HFF-Myc (cell line): Measurements from ENCODE around the gene BMX.

Source experiments
- DNase-seq: peaks from one replicate; pipeline ENCODE4 v3.0.0-alpha.2; 2011; ENCODE audit warnings: low read depth; ENCODE audit errors: extremely low read depth
- H3K4me3 ChIP-seq: replicated peaks from 2 replicates; pipeline ENCODE4 v1.5.1; 2011; ENCODE audit warnings: low read depth, mild to moderate bottlenecking, control low read depth, low read length
- CTCF ChIP-seq: IDR thresholded peaks from 2 replicates; pipeline ENCODE4 v1.5.1; 2012; ENCODE audit warnings: mild to moderate bottlenecking, low read depth, low read length, control low read depth; ENCODE audit errors: missing control alignments

The BMX gene

GRCh38 chrX:15530318-15530717, 29.7 kb downstream of the BMX start:
- no peak for TF ChIP-seq CTCF
- no peak for DNase-seq
- no peak overlapping the region for H3K4me3 ChIP-seq

GRCh38 chrX:15546745-15547144, 46.1 kb downstream of the BMX start:
- DNase-seq: no peak
- TF ChIP-seq CTCF: no peak
- H3K4me3 ChIP-seq: no peak overlapping the region

GRCh38 chrX:15547356-15547755, 46.7 kb downstream of the BMX start:
- no peak for TF ChIP-seq CTCF
- no peak for DNase-seq

GRCh38 chrX:15549189-15550012, 48.8 kb downstream of the BMX start:
- no peak for DNase-seq
- TF ChIP-seq CTCF: no peak
- no peak overlapping the region for H3K4me3 ChIP-seq

More at GRCh38 chrX:15547356-15547755, 46.7 kb downstream of the BMX start:
- H3K4me3 ChIP-seq: no peak overlapping the region

GRCh38 chrX:15559227-15559626, 58.6 kb downstream of the BMX start:
- H3K4me3 ChIP-seq: no peak overlapping the region
- no peak for TF ChIP-seq CTCF
- DNase-seq: no peak

- no peak overlapping the region for H3K4me3 ChIP-seq
- DNase-seq: no peak
- TF ChIP-seq CTCF: no peak
These were observed 60.3 kb downstream of the BMX start for GRCh38 chrX:15560924-15561323.
